Heart left ventricle (tissue), 13 donors: ENCODE results near the gene C4orf33.

ENCODE experiments used
- POLR2A ChIP-seq, 2 donors: fragments of 450-650 bp; IDR thresholded peaks; one replicate each; pipeline ENCODE4 v1.6.1; 2017; ENCODE audit warnings: antibody characterized with exemption in 2 of 2, mild to moderate bottlenecking in 2 of 2, moderate library complexity in 2 of 2
- TF ChIP-seq, protein P1 (sequence below), 12 donors: fragments of 200-600 bp; sonication (generic) in 4 of 12; IDR thresholded peaks; one replicate each; pipeline versions ENCODE4 v1.5.0 to v1.8.0; 2018 to 2022; ENCODE audit warnings: antibody characterized with exemption in 12 of 12, mild to moderate bottlenecking in 5 of 12
- donor health status: ischemic (EF 13 %, LVEDD 7.1; RV severe dilation, severe dysfunction).
- donor health status: DM: no; HTN: yes; CAD: no.
- donor health status: DM: no; HTN: no; CAD: no.
- donor health status: ischemic (EF 25% LVEDD 6.9; RV normal size, moderate dysfunction).
- donor health status: ischemic (EF 25% LVEDD 5.7; RV mildly dilated, moderate dysfunction).
- donor health status: ischemic (EF 35%, LVEDD 5.7; RV mildly dilated, moderate dysfunction).
- donor health status: nonischemic (EF 11% LVEDD 7.7; RV severe dilation, severe dysfunction).
- donor health status: DM: yes; HTN: yes; CAD: no.
- donor health status: PGD.
- donor health status: ischemic (EF 29% LVEDD 5.4; RV normal size, mild dysfunction).
- donor health status: nonischemic (EF 23%, LVEDD 6.1; RV moderate dilation, normal function).

DNA sequence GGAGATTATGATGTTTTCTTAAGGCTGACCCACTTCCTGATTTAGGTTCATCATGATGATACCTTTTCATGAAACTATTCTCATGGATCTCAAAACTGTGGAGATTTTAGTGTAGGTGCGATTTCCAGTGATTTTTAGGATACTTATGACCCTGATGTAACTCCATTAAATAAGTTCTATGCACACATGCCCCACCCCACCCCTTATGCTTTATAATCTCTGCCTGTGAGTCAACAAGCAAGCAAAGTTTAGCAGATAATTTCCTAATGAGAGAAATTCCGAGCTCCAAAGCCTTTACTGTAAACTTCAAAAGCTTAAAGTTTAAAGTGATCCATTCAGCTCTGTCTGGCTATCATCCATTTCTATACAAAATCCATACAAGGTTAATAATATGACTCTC, 56.4 kb downstream of the C4orf33 start:
- TF ChIP-seq, protein P1, sequence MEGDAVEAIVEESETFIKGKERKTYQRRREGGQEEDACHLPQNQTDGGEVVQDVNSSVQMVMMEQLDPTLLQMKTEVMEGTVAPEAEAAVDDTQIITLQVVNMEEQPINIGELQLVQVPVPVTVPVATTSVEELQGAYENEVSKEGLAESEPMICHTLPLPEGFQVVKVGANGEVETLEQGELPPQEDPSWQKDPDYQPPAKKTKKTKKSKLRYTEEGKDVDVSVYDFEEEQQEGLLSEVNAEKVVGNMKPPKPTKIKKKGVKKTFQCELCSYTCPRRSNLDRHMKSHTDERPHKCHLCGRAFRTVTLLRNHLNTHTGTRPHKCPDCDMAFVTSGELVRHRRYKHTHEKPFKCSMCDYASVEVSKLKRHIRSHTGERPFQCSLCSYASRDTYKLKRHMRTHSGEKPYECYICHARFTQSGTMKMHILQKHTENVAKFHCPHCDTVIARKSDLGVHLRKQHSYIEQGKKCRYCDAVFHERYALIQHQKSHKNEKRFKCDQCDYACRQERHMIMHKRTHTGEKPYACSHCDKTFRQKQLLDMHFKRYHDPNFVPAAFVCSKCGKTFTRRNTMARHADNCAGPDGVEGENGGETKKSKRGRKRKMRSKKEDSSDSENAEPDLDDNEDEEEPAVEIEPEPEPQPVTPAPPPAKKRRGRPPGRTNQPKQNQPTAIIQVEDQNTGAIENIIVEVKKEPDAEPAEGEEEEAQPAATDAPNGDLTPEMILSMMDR (IDR thresholded peaks at IDR 0.05), result no peak
- no peak for TF ChIP-seq POLR2A (IDR thresholded peaks at IDR 0.05)
